Stimulated activated naive CD4-positive, alpha-beta T cell (primary cell): ENCODE results near the gene ZNF571.

Experiments
- DNase-seq, 6 experiments: peaks; one replicate each; lab custom pipeline; 2025; lab: John Stamatoyannopoulos, UW

Gene ZNF571

GRCh38 chr19:37594304-37594981 lies at the start of gene ZNF571, which contains the start of gene ZNF540:
TSS of gene ZNF571 (minus strand) at chr19:37594792. CDS start at chr19:37586676, 8,116 bp downstream.
TSS of gene ZNF540 (plus strand) at chr19:37594876. CDS start at chr19:37598448, 3,572 bp downstream.
- peak; percentile 83 to 92 (median 90) for DNase-seq

GRCh38 chr19:37635076-37636056 lies 40.8 kb upstream of the ZNF571 start:
- DNase-seq = no peak

GRCh38 chr19:37594982-37595382 lies 390 bp upstream of the ZNF571 start:
- DNase-seq = peak; percentile 45 to 89 (median 68)

GRCh38 chr19:37593996-37594303 lies 642 bp downstream of the ZNF571 start:
- no peak for DNase-seq

GRCh38 chr19:37583340-37583739 lies 11.3 kb downstream of the ZNF571 start:
- no peak for DNase-seq

GRCh38 chr19:37572203-37572602 lies 22.4 kb downstream of the ZNF571 start:
- DNase-seq = no peak

GRCh38 chr19:37565370-37565669 lies 29.3 kb downstream of the ZNF571 start:
- no peak for DNase-seq

- DNase-seq = no peak
These were observed 29.8 kb downstream of the ZNF571 start for GRCh38 chr19:37564624-37565369.

- no peak for DNase-seq
These were observed 31.1 kb downstream of the ZNF571 start for GRCh38 chr19:37563518-37563917.

GRCh38 chr19:37551129-37551993 lies 43.2 kb downstream of the ZNF571 start:
- DNase-seq = peak in 3 of 6 experiments; percentile 5 to 50 (median 25)

GRCh38 chr19:37537391-37537947 lies 57.1 kb downstream of the ZNF571 start:
- no peak for DNase-seq

- DNase-seq = no peak
These were observed 74.7 kb downstream of the ZNF571 start for GRCh38 chr19:37519890-37520289.
